Glomerular endothelial cell (primary cell): ENCODE results near the gene ACADVL. TPM values are rescaled to one million over a fixed set of nuclear protein-coding genes. Genes with fewer than 3 reads are reported as not detected.
A peak's percentile ranks its signal among the peaks of the same experiment; 100 is the strongest.

ENCODE experiments used
- DNase-seq: peaks from one replicate; pipeline ENCODE4 v3.0.0-alpha.2; 2011; ENCODE audit warnings: low read depth, low spot score; ENCODE audit errors: extremely low read depth
- total RNA-seq: library from RNA; depleted of rRNA; stranded (reverse); fragments of >200 nt; gene quantifications from 2 replicates; pipeline ENCODE4 v1.2.3, GENCODE V29; 2015

Gene ACADVL
- total RNA-seq, 1 donor from 2014 or later: 369 TPM

- DNase-seq: no peak
Measured at GRCh38 chr17:7191069-7191468, 28.7 kb upstream of the ACADVL start.

- no peak for DNase-seq
Measured at GRCh38 chr17:7191571-7192270, 28.0 kb upstream of the ACADVL start.

- no peak for DNase-seq
Measured at GRCh38 chr17:7192271-7192937, 27.3 kb upstream of the ACADVL start.

- DNase-seq: no peak
Measured at GRCh38 chr17:7195971-7196370, 23.8 kb upstream of the ACADVL start.

- DNase-seq: no peak
Measured at GRCh38 chr17:7196651-7197401, 22.9 kb upstream of the ACADVL start.

GRCh38 chr17:7203391-7203790, 16.3 kb upstream of the ACADVL start:
- DNase-seq: no peak

GRCh38 chr17:7204336-7204735, 15.4 kb upstream of the ACADVL start:
- no peak for DNase-seq

- peak; percentile 23 for DNase-seq
Measured at GRCh38 chr17:7204828-7205461, 14.8 kb upstream of the ACADVL start.

GRCh38 chr17:7205561-7205960, 14.2 kb upstream of the ACADVL start:
- no peak for DNase-seq

- no peak for DNase-seq
Measured at GRCh38 chr17:7207120-7208001, 12.4 kb upstream of the ACADVL start.

GRCh38 chr17:7208027-7208571, 11.6 kb upstream of the ACADVL start:
- DNase-seq: no peak

GRCh38 chr17:7208754-7209460, 10.8 kb upstream of the ACADVL start:
- no peak for DNase-seq

GRCh38 chr17:7211491-7212273, 8.1 kb upstream of the ACADVL start:
- no peak for DNase-seq

GRCh38 chr17:7213895-7214299, 5.8 kb upstream of the ACADVL start:
- DNase-seq: no peak

- no peak for DNase-seq
Measured at GRCh38 chr17:7214300-7215135, 5.2 kb upstream of the ACADVL start.

- DNase-seq: no peak
Measured at GRCh38 chr17:7215136-7215638, 4.6 kb upstream of the ACADVL start.

- no peak for DNase-seq
Measured at GRCh38 chr17:7215652-7216180, 4.0 kb upstream of the ACADVL start.
